Measurements from ENCODE around the gene KCTD21.
"Not testable (repeated sequence)": the region's sequence is repeated elsewhere in the genome, so short reads cannot be mapped to it uniquely, and the experiment has no call there.

Gene KCTD21

DNA sequence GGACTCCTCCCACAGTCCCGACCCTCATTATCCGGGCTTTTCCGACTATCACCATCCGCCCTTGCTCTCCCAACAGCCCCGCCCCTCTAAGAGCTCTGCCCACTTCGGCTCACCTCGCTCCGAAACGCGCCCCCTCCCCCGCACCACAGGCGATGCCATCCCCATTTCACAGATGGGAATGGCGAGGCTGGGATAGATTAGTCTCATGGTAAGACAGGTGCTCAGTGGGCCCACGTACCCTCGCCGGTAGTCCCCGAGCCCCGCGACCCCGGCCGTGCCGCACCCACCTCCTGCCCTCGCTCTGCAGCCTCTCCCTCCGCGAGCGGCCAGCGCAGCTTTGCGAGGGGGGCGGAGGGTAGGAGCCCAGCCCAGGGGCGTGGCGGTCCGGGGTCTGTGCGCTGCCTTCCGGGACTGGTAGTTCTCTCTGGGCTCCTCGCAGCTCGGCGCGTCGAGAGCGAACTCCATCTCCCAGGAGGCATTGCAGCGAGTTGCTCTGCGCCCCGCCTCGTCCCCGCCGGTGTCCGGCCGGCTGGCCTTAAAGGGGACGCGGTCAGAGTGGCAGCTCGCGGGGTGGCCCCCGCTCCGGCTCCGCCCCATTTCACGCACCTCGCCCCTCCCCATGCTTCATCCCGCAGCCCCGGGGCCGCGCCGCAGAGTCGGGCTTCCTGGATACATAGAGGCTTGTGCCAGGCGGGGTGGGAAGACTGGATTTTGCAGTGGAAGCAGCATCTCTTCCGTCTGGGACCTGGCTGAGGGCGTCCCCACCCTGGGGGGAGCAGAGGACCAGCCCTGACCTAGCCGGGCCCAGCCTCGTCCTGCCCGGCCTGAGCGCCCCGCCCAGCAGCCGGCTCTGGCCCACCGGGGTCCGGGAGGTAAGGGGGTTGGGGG, at the start of gene KCTD21, which contains the start of gene USP35:
KCTD21 (minus strand) TSS at position 341 of the 888 bp plus-strand sequence. CDS start 14,072 bp downstream, outside the sequence.
USP35 (plus strand) TSS at position 634 of the 888 bp plus-strand sequence. CDS start 7,327 bp downstream, outside the sequence.
- TF ChIP-seq, protein P1, sequence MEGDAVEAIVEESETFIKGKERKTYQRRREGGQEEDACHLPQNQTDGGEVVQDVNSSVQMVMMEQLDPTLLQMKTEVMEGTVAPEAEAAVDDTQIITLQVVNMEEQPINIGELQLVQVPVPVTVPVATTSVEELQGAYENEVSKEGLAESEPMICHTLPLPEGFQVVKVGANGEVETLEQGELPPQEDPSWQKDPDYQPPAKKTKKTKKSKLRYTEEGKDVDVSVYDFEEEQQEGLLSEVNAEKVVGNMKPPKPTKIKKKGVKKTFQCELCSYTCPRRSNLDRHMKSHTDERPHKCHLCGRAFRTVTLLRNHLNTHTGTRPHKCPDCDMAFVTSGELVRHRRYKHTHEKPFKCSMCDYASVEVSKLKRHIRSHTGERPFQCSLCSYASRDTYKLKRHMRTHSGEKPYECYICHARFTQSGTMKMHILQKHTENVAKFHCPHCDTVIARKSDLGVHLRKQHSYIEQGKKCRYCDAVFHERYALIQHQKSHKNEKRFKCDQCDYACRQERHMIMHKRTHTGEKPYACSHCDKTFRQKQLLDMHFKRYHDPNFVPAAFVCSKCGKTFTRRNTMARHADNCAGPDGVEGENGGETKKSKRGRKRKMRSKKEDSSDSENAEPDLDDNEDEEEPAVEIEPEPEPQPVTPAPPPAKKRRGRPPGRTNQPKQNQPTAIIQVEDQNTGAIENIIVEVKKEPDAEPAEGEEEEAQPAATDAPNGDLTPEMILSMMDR (IDR thresholded peaks at IDR 0.05; ENCODE audit: control insufficient read depth, insufficient read depth, low read depth, low read length, missing control alignments) = no peak
- DNase-seq (ENCODE audit: low read depth) = peak; percentile 82
- peak within 1 kb of the TSS; percentile 59 for H3K4me3 ChIP-seq (ENCODE audit: control insufficient read depth, low read depth, low read length)

- no peak for DNase-seq (ENCODE audit: low read depth)
- TF ChIP-seq, protein P1 (IDR thresholded peaks at IDR 0.05; ENCODE audit: control insufficient read depth, insufficient read depth, low read depth, low read length, missing control alignments) = no peak
- H3K4me3 ChIP-seq (ENCODE audit: control insufficient read depth, low read depth, low read length) = no peak overlapping the region
Measured at GRCh38 chr11:78237293-78238046, 49.0 kb upstream of the KCTD21 start.

DNA sequence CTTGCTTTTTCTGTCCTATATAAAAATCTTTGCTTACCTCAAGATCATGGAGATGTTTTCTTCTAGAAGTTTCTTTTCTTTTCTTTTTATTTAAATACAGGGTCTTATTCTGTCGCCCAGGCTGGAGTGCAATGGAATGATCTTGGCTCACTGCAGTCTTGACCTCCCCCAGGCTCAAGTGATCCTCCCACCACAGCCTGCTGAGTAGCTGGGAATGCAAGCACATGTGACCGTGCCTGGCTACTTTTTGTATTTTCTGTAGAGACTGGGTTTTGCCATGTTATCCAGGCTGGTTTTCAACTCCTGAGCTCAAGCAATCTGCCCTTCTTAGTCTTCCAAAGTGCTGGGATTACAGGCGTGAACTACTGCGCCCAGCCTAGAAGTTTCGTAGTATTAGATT, 45.6 kb upstream of the KCTD21 start:
- TF ChIP-seq, protein P1 (IDR thresholded peaks at IDR 0.05; ENCODE audit: control insufficient read depth, insufficient read depth, low read depth, low read length, missing control alignments) = no peak
- H3K4me3 ChIP-seq (ENCODE audit: control insufficient read depth, low read depth, low read length) = no peak overlapping the region
- no peak for DNase-seq (ENCODE audit: low read depth)

- H3K4me3 ChIP-seq (ENCODE audit: control insufficient read depth, low read depth, low read length); DNase-seq (ENCODE audit: low read depth): not testable (repeated sequence)
Measured at GRCh38 chr11:78233046-78233445, 44.6 kb upstream of the KCTD21 start.

DNA sequence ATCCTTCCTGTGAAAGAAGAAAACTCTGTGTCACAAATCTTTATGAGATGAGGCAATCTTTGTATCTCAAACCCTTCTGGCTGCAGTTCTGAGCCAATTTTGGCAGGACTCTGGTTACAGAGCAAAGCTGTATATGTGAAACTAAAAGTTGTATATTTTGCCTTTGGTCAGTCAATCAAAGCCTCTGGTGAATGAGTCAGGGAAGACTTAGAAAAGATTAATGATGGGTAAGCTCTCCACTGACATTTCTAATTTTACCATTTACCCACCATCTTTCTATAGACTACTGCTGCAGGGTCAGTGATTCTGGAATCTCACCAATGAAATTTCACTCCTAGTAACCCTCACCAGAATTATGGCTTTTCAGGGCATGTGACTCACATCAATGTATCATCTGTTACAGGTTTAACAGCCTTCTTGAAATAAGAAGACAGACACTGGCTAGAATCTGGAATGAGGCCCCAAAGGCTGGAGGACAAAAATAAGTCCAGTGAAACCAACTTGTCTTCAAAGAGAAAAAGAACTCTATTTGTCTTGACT, 43.6 kb upstream of the KCTD21 start:
- H3K4me3 ChIP-seq (ENCODE audit: control insufficient read depth, low read depth, low read length) = no peak overlapping the region
- DNase-seq (ENCODE audit: low read depth) = peak; percentile 46
- TF ChIP-seq, protein P1 (IDR thresholded peaks at IDR 0.05; ENCODE audit: control insufficient read depth, insufficient read depth, low read depth, low read length, missing control alignments) = no peak

DNA sequence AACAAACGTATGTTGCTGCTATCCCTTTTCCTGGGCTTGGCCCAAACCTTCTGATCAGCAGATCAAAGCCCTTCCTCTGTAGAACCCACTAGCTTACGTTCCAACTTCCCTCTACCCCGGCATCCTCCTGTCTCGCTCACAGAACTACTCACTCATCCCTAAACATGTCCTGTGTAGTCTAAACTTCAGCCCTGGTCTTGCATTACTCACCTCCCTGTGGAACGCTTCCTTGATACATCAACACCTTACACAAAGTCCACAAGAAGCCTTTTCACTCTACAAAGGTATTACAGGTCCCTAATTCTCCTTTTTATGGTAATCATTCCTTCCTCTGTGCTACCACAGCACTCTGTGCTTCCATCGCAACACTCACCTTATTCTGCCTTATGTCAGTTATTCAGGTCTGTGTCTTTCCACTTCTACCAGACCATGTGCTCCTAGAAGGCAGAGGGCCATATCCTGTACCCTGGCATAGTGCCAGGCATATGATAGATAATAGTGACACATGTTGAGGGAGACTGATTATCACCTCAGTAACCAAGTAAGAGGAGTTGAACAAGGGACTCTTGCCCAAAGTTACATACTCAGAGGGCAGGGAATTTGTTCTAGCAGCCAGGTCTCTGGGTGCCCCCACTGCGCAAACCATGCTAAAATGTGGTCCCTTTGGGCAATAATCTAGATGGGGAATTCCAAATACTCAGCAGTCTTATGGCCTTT, 41.9 kb upstream of the KCTD21 start:
- DNase-seq (ENCODE audit: low read depth) = no peak

More for the DNA sequence above, 41.9 kb upstream of the KCTD21 start:
- TF ChIP-seq, protein P1 (IDR thresholded peaks at IDR 0.05; ENCODE audit: control insufficient read depth, insufficient read depth, low read depth, low read length, missing control alignments) = no peak
- H3K4me3 ChIP-seq (ENCODE audit: control insufficient read depth, low read depth, low read length) = no peak overlapping the region

Measured in AG09309 (cell line).